Small intestine (tissue), 7 donors: ENCODE results near the gene ASGR2. TPM values are rescaled to one million over a fixed set of nuclear protein-coding genes. Genes with fewer than 3 reads are reported as not detected.

ENCODE experiments used
- DNase-seq, 2 donors: peaks; one replicate each; pipeline versions ENCODE4 v3.0.0 to v3.0.0-alpha.2; 2013
- FAIRE-seq: peaks from 2 replicates; lab custom pipeline; 2012; peaks lifted over from hg19 to GRCh38; lab: Jason Lieb, UNC
- H3K27ac ChIP-seq, 3 donors: one replicate each; pipeline ENCODE4 v1.5.1; 2013; ENCODE audit warnings: low read length in 2 of 3, mild to moderate bottlenecking in 2 of 3, control low read depth in 1 of 3, inconsistent platforms in 1 of 3, low read depth in 1 of 3, moderate library complexity in 1 of 3
- H3K27me3 ChIP-seq, 3 donors: one replicate each; pipeline ENCODE4 v1.6.1; 2013; ENCODE audit warnings: low read length in 3 of 3, inconsistent platforms in 1 of 3; ENCODE audit not compliant: control insufficient read depth in 3 of 3, insufficient read depth in 3 of 3
- H3K36me3 ChIP-seq, 3 donors: one replicate each; pipeline ENCODE4 v1.6.1; 2013; ENCODE audit warnings: low read length in 3 of 3, inconsistent platforms in 1 of 3, low read depth in 1 of 3, mild to moderate bottlenecking in 1 of 3, moderate library complexity in 1 of 3; ENCODE audit not compliant: control insufficient read depth in 3 of 3, insufficient read depth in 2 of 3
- H3K4me1 ChIP-seq, 3 donors: one replicate each; pipeline ENCODE4 v1.6.1; 2013; ENCODE audit warnings: low read length in 2 of 3, inconsistent platforms in 1 of 3, low read depth in 1 of 3, mild to moderate bottlenecking in 1 of 3, moderate library complexity in 1 of 3; ENCODE audit not compliant: control insufficient read depth in 3 of 3, insufficient read depth in 2 of 3
- H3K4me3 ChIP-seq, 3 donors: one replicate each; pipeline ENCODE4 v1.5.1; 2013; ENCODE audit warnings: low read length in 3 of 3, control low read depth in 1 of 3, inconsistent platforms in 1 of 3, low read depth in 1 of 3, mild to moderate bottlenecking in 1 of 3, moderate library complexity in 1 of 3
- H3K9me3 ChIP-seq, 2 donors: one replicate each; pipeline ENCODE4 v1.6.1; 2013; ENCODE audit warnings: low read depth in 1 of 2, low read length in 1 of 2; ENCODE audit not compliant: control insufficient read depth in 2 of 2, insufficient read depth in 1 of 2
- WGBS, 3 donors: extraction: QIAGEN DNeasy Blood & Tissue Kit; methylation state at CpG; one replicate each; pipeline ENCODE4 v1.1.7; 2013; 5-methylcytosine and 5-hydroxymethylcytosine counted together
- polyA plus RNA-seq, 4 donors: library from polyadenylated mRNA; stranded (reverse) in 3 of 4; unstranded in 1 of 4; fragments of 200-250 nt in 3 of 4; fragments of 120-200 nt in 1 of 4; gene quantifications; one replicate each; pipeline versions ENCODE4 v1.2.1 to v1.2.3, GENCODE V29; 2013
- donor health status: healthy with polysubstance abuse.
- donor health status: control.
- donor health status: control.
- donor health status: Bipolar disorder and iron deficiency.
- donor health status: healthy.

Gene ASGR2
- polyA plus RNA-seq, 4 donors = 0.46 to 0.81 TPM; not detected in 2

GRCh38 chr17:7056386-7056785, 58.2 kb downstream of the ASGR2 start:
- H3K9me3 ChIP-seq = no peaks in the 10 kb centered on the region
- FAIRE-seq = no peak
- WGBS, 3 donors = 74 to 85% (median 83%) methylated on average over 4 of the region's 4 CpGs
- H3K4me1 ChIP-seq = no peaks in the 10 kb centered on the region
- DNase-seq = no peak
- H3K27me3 ChIP-seq = no peaks in the 10 kb centered on the region
- H3K36me3 ChIP-seq = no peaks in the 10 kb centered on the region
- H3K4me3 ChIP-seq = no peak overlapping the region
- no peak overlapping the region for H3K27ac ChIP-seq

Other genes starting within 250 kb of the ASGR2 start
- gene ALOX12, start 118.8 kb downstream of the ASGR2 start, polyA plus RNA-seq = 1 to 10 TPM in 1 of 4 donors, under 1 TPM in 1, not detected in 2; 0.04 to 1.2 TPM
- gene RNASEK, start 102.2 kb downstream of the ASGR2 start, polyA plus RNA-seq = 100 to 1,000 TPM; 204 to 313 (median 285) TPM
- 1 to 10 TPM in 3 of 4 donors, under 1 TPM in 1; 0.45 to 8.7 (median 4.2) TPM for gene BCL6B, start 91.8 kb downstream of the ASGR2 start, polyA plus RNA-seq
- 10 to 100 TPM in 1 of 4 donors, 1 to 10 TPM in 3; 1.8 to 11.2 (median 5.0) TPM for gene SLC16A13, start 78.8 kb downstream of the ASGR2 start, polyA plus RNA-seq
- 1 to 10 TPM in 1 of 4 donors, under 1 TPM in 1, not detected in 2; 0.68 to 2.3 TPM for gene SLC16A11, start 70.7 kb downstream of the ASGR2 start, polyA plus RNA-seq
- gene CLEC10A, start 34.6 kb downstream of the ASGR2 start, polyA plus RNA-seq = 10 to 100 TPM in 2 of 4 donors, 1 to 10 TPM in 1, under 1 TPM in 1; 0.45 to 14.6 (median 10.0) TPM
- gene ASGR1, start 64.5 kb upstream of the ASGR2 start, polyA plus RNA-seq = 1 to 10 TPM; 1.9 to 2.9 (median 2.7) TPM
- 1 to 10 TPM in 3 of 4 donors, under 1 TPM in 1; 0.67 to 9.2 (median 4.2) TPM for gene DLG4, start 105.0 kb upstream of the ASGR2 start, polyA plus RNA-seq
- gene ACADVL, start 105.1 kb upstream of the ASGR2 start, polyA plus RNA-seq = 1,000 to 10,000 TPM in 2 of 4 donors, 100 to 1,000 TPM in 2; 424 to 2,630 (median 1,444) TPM
- 10 to 100 TPM in 3 of 4 donors, 1 to 10 TPM in 1; 8.1 to 44.4 (median 16.0) TPM for gene DVL2, start 119.7 kb upstream of the ASGR2 start, polyA plus RNA-seq
- 10 to 100 TPM; 26.4 to 44.3 (median 36.0) TPM for gene PHF23, start 124.6 kb upstream of the ASGR2 start, polyA plus RNA-seq
- gene GABARAP, start 127.6 kb upstream of the ASGR2 start, polyA plus RNA-seq = 1,000 to 10,000 TPM in 1 of 4 donors, 100 to 1,000 TPM in 3; 541 to 1,100 (median 797) TPM
- 100 to 1,000 TPM in 2 of 4 donors, 10 to 100 TPM in 2; 70.0 to 132 (median 89.3) TPM for gene CTDNEP1, start 136.9 kb upstream of the ASGR2 start, polyA plus RNA-seq
- 10 to 100 TPM; 31.3 to 84.6 (median 45.4) TPM for gene ELP5, start 137.4 kb upstream of the ASGR2 start, polyA plus RNA-seq
- gene CLDN7, start 147.7 kb upstream of the ASGR2 start, polyA plus RNA-seq = 100 to 1,000 TPM; 309 to 561 (median 332) TPM
- 1 to 10 TPM in 2 of 4 donors, under 1 TPM in 2; 0.31 to 5.0 (median 1.2) TPM for gene SLC2A4, start 166.9 kb upstream of the ASGR2 start, polyA plus RNA-seq
- 10 to 100 TPM in 2 of 4 donors, 1 to 10 TPM in 2; 4.0 to 49.6 (median 11.1) TPM for gene YBX2, start 179.8 kb upstream of the ASGR2 start, polyA plus RNA-seq
- gene EIF5A, start 192.8 kb upstream of the ASGR2 start, polyA plus RNA-seq = 100 to 1,000 TPM; 238 to 606 (median 340) TPM
- gene GPS2, start 200.5 kb upstream of the ASGR2 start, polyA plus RNA-seq = 100 to 1,000 TPM in 2 of 4 donors, 10 to 100 TPM in 2; 48.3 to 152 (median 86.3) TPM
- gene NEURL4, start 214.5 kb upstream of the ASGR2 start, polyA plus RNA-seq = 10 to 100 TPM; 14.3 to 36.9 (median 22.7) TPM
- 10 to 100 TPM in 1 of 4 donors, 1 to 10 TPM in 3; 3.8 to 43.5 (median 8.5) TPM for gene ACAP1, start 221.7 kb upstream of the ASGR2 start, polyA plus RNA-seq
- 1 to 10 TPM; 6.0 to 8.6 (median 7.9) TPM for gene KCTD11, start 237.3 kb upstream of the ASGR2 start, polyA plus RNA-seq
- gene TMEM95, start 240.3 kb upstream of the ASGR2 start, polyA plus RNA-seq = not detected